Activated CD8-positive, alpha-beta memory T cell treated with anti-CD3 and anti-CD28 coated beads, Interleukin-2, amount 50 U/mL, for 1 hour (primary cell): ENCODE measurements around the gene FBXO27.
"Not testable (repeated sequence)": the region's sequence is repeated elsewhere in the genome, so short reads cannot be mapped to it uniquely, and the experiment has no call there.

Source experiments
- DNase-seq: peaks from one replicate; pipeline ENCODE4 v3.0.0-alpha.2; 2020; ENCODE audit errors: extremely low read depth

The FBXO27 gene, protein sequence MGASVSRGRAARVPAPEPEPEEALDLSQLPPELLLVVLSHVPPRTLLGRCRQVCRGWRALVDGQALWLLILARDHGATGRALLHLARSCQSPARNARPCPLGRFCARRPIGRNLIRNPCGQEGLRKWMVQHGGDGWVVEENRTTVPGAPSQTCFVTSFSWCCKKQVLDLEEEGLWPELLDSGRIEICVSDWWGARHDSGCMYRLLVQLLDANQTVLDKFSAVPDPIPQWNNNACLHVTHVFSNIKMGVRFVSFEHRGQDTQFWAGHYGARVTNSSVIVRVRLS

DNA sequence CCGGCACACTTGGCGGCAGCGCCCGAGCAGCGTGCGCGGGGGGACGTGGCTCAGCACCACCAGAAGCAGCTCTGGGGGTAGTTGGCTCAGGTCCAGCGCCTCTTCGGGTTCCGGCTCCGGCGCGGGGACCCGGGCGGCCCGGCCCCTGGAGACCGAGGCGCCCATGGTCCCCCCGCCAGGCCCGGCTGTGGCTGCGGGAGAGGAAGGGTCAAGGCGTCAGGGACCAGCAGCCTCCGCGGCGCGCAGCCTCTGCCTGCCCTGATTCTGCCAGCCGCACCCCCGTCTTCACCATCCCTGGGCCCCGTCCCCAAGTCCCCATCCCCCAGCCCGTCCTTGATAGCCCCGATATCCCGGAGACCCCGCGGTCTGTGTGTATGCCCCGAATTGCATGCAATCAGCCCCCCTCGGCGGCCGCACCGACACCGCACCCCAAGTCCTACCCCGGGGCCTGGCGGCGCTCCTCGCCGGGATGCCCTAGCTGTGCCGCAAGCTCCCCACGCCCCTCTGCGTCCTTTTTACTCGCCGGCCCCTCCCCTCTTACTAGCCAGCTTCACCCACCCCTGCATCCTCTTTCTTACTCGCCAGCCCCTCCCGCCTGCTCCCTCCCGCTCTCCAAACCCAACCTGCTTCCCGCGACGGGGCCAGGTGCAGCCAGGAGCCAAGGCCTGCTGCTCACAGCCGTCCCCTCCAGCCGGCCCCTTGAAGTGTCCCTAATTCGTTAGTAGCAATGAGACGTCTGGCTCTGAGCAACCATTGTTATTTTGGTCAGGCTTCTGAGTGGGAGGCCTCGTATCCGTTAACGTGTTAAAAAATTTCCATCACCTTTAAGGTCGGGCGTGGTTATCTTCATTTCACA, at the start of gene FBXO27:
Gene FBXO27 (minus strand): TSS at position 487 of the 856 bp plus-strand sequence. CDS start 322 bp downstream, at position 165.
- DNase-seq = no peak

DNA sequence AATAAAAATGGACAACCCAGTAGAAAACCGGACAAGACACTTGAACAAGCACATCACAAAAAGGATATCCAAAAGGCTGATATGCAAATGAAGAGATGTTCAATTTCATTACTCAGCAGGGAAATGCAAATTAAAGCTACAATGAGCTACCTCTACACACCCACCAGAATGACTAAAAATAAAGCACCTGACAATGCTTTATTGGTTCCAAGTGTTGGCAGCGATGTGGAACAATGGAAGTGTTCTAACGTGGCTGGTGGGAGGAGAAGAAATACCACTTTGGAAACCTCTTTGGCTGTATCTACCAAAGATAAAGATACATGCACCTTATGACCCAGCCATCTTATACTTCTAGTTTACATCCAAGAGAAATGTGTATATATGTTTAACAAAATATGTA, 48.1 kb upstream of the FBXO27 start:
- no peak for DNase-seq

DNA sequence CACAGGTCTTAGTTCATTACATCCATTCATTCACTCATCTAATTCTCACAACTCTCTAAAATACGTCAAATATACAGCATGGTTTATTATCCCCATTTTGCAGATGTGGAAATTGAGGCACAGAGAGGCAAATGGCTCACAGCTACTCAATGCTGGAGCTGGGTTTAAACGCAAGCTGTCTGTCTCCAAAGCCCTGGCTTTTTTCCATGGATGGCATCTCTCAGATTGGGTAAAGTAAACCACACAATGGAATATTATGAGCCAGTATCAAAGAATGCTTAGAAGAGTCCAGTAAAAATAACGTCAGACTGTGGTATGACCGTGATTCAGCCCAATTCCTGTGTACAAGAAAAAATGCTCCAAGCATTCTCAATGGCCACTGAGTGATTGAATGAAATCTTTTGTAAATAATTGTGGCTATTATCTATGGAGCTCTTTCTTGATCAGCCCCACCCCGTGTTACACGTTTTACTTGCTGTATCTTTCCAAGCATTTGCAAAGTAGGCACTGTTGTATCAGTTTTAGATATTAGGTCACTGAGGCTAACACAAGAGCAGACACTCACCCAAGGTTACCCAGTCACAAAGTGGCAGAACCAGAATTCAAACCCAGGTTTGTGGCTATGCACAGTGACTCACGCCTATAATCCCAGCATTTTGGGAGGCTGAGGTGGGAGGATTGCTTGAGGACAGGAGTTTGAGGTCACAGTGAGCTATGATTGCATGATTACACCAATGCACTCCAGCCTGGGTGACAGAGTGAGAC, 46.3 kb upstream of the FBXO27 start:
- no peak for DNase-seq

DNA sequence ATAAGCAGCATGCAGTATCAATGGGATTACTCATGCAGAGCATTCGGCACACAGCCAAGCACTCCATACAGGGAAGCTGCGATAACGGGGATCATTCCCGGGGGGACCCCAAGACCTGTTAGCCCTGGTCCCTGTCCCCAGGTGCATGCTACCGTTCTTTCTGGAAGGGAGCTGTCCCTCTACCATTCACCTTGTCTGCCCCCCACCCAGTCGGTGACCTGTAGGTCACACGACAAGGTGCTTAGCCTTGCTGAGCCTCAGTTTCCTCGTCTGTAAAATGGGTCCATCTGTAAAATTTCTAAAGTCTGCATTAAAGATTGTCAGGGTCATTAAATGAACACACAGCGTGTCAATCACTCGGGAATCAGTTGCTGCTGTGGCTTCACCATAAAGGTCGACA, 45.0 kb upstream of the FBXO27 start:
- no peak for DNase-seq

GRCh38 chr19:39074942-39075341, 42.6 kb upstream of the FBXO27 start:
- no peak for DNase-seq

- no peak for DNase-seq
Observed at GRCh38 chr19:39074205-39074692, 41.9 kb upstream of the FBXO27 start.

DNA sequence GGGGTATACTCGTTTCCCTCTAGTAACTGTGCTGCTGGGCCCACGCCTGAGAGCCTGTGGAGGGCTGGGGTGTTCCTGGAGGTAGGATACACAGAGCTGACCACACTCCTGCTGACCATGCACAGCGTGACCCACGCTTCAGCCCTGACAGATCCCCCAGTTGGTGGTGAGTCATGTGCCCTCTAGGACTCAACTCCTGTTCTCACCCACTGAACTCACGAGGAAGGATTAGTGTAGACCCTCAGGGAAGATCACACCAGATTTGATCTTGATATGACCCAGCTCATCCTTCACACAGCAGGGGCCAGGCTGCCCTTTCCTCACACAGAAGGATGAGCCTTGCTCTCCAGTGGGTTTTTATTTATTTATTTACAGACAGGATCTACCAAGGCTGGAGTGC, 38.5 kb upstream of the FBXO27 start:
- DNase-seq = no peak

DNA sequence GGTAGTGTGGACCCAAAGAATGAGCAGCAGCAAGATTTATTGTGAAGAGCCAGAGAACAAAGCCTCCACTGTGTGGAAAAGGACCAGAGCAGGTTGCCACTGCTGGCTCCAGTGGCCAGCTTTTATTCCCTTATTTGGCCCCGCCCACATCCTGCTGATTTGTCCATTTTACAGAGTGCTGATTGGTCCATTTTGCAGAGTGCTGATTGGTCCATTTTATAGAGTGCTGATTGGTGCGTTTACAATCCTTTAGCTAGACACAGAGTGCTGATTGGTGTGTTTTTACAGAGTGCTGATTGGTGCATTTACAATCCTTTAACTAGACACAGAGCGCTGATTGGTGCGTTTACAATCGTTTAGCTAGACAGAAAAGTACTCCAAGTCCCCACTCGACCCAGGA, 35.9 kb upstream of the FBXO27 start:
- not testable (repeated sequence) for DNase-seq

GRCh38 chr19:39067104-39067503, 34.8 kb upstream of the FBXO27 start:
- no peak for DNase-seq

DNA sequence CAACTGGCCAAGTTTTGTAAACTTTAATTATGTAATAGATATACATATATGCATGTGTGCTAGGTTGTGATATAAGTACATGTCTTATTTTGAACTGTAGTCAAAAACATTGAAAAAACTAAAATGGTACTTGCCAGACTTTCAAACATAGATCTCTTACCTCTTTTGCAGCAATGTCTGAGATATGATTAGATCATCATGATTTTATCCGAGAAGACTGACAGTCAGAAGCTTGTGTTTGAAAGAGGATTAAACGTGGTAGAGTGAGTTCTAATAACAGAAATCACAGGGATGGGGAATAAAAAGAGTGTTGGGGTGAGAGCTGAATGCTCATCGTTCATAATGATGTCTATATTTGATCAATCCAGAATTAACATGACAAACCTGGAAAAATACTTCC, 33.6 kb upstream of the FBXO27 start:
- DNase-seq = no peak

DNA sequence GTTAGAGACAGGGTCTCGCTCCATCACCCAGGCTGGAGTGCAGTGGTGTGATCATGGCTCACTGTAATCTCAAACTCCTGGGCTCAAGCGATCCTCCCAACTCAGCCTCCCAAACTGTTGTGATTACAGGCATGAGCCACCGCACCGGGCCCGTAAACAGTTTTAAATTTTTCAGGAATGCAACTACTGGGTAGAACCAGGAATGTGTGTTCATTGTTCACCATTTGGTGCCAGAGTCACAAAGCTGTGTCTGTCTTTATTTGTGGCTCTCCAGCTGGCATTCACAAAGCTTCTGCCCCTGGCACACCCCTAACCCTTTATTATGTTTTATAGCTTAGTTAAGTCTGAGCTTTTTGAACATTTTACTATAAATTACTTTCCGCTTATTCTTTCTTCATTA, 32.1 kb upstream of the FBXO27 start:
- DNase-seq = no peak

- DNase-seq = no peak
Observed at GRCh38 chr19:39060171-39060570, 27.8 kb upstream of the FBXO27 start.

DNA sequence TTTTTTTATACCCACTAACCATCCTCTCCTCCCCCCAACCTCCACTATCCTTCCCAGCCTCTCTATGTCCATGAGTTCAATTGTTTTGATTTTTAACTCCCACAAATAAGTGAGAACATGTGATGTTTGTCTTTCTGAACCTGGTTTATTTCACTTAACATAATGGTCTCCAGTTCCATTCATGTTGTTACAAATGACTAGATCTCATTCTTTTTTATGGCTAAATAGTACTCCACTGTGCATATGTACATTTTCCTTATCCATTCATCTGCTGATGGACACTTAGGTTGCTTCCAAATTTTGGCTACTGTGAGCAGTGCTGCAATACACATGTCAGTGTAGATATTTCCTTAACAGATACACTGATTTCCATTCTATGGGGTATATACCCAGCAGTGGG, 27.0 kb upstream of the FBXO27 start:
- DNase-seq = no peak

- DNase-seq = no peak
Observed at GRCh38 chr19:39057615-39058014, 25.3 kb upstream of the FBXO27 start.

DNA sequence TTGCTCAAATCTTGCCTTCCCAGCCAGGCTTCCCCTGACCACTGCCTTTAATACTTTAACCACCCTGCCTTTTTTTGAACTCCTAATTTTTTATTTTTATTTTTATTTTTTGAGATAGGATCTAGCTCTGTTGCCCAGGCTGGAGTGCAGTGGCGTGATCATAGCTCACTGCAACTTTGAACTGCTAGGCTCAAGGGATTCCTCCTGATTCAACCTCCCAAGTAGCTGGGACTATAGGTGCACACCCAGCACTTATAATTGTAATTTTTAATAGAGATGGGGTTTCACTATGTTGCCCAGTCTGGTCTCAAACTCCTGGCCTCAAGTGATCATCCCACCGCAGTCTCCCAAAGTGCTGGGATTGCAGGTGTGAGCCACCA, 21.7 kb upstream of the FBXO27 start:
- no peak for DNase-seq

DNA sequence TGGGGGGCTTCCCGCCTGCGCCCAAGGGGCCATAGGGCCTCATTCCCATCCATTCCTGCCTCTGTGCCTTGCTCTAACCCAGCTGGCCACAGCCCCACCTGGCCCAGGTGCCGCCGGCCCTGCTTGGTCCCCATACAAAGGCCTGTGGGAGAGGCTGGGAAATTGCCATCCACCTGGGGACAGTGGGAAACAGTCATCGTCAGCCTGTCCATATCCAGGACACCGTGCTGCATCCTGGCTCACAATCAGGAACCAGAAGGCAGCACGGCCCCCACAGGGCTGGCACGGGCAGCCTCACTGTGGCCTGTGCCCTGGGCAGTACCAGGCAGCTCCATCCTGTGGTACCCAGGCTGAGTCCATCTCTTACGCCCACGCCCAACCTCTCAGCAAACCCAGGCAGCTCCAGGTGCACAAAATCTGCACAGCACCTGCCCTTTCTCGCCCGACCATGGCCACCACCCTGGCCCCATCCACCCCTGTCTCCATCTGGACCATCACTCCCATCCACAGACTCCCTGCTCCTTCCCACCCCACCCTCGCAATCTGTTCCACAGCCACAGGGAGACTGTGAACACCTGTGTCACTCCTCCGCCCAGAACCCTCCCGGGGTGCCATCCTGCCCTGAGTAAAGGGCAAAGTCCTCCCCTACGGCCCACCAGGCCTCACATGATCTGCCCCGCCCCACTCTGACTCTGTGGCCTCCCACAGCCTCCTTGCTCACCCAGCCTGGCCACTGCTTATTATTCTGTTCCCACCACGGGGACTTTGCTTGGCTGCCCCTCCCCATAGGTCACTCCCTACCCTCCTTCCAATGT, 21.1 kb upstream of the FBXO27 start:
- no peak for DNase-seq

DNA sequence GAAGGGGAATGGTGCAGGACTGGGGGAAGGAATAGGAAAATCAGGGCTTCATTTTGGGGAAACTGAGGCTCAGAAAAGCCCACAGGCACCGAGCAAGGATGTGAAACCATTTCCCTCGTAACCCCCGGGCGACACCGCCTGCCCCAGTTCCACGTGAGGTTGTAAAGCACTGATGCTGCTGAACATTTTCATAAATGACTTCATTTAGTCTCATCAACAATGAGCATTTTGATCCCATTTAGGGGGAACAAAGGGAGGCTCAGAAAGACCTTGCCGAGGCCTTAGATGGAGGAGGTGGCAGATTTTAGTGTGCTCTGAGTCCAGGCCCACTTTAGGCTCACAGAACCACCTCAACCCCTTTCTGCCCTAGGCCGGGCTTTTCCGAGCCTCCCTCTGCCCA, 20.5 kb upstream of the FBXO27 start:
- DNase-seq = no peak

- DNase-seq = no peak
Observed at GRCh38 chr19:39052243-39052746, 19.9 kb upstream of the FBXO27 start.

DNA sequence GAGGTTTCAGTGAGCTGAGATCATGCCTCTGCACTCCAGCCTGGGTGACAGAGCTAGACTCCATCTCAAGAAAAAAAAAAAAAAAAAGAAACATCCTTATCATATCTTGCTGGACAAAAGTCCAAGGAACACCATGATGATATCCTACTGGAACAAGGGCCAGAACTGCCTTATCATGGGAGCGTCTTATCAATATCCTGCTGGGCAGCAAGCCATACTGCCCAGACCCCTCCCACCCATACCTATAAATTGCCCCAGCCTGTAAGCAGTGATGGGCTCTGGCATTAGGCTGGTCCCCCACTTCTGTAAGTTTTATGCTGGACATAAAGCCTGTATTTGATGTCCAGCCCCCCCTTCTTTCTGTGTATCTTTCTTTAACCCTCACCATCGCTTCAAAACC, 14.7 kb upstream of the FBXO27 start:
- no peak for DNase-seq

DNA sequence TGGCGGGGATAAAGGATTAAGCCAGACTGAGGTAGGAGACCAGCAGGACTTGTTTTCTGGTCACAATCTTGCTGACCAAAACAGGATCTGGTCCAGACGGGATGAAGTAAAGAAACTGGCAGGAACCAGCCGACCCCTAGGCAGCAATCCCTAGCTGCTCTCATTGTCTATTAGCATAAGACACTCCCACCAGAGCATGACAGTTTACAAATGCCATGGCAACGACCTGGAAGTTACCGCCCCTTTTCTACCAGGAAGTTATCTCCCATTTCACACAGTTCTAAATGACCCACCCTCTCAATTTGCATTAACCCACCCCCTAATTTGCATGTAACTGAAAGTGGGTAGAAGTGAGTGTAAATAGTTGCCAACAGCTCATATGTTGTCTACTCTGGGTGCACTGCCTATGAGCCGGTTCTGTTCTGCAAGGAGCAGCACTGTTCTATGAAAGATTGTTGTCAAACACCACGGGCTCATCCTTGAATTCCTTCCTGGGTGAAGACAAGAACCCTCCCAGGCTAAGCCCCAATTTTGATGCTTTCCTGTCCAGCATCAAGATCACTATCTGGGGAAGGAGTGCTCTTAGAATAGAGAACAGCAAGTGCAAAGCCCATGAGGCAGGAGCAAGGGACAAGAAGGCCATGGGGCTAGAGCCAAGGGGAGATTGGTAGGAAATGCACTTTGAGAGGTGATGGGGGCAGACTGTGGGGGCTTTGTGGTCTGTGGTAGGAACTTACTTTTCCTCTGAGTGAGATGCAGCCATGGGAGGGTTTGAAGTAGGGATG, 13.9 kb upstream of the FBXO27 start:
- no peak for DNase-seq

DNA sequence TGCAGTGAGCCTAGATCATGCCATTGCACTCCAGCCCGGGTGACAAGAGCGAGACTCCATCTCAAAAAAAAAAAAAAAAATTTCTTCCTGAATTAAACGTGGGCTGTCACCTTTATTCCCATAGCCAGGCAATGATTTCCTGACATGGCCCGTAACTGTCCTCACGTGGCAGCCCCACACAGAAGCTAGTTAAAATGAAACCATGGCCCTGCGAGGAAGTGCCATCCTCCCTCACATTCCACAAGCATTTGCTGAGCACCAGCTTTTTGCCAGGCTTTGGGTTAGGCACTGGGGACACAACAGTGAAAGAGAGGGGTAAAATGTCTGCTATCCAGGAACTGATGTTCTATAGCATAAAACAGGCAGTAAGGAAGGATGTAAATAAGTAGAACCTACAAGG, 13.2 kb upstream of the FBXO27 start:
- no peak for DNase-seq
